ENCODE data around the gene MCM5.

GRCh38 chr22:35445933-35446332 is 46.0 kb downstream of the MCM5 start:
- TF ChIP-seq POLR2A (IDR thresholded peaks at IDR 0.05; ENCODE audit: borderline replicate concordance, extremely low read depth, insufficient read depth, insufficient read length) (no peak), CEBPB (IDR thresholded peaks at IDR 0.05; ENCODE audit: low read depth) (no peak), CTCF (IDR thresholded peaks at IDR 0.05 in 2 of 3, conservative IDR thresholded peaks at IDR 0.05 in 1 of 3; ENCODE audit: borderline replicate concordance in 1 of 3, insufficient read depth in 1 of 3, low read depth in 2 of 3, low read length in 2 of 3) (no peak), EZH2phosphoT487 (IDR thresholded peaks at IDR 0.05; ENCODE audit: borderline replicate concordance) (no peak), EGR1 (IDR thresholded peaks at IDR 0.05; ENCODE audit: low read depth) (no peak), ZNF274 (IDR thresholded peaks at IDR 0.05; ENCODE audit: low read depth, low read length) (no peak), EZH2 (IDR thresholded peaks at IDR 0.05) (no peak), JUND (IDR thresholded peaks at IDR 0.05) (no peak), SP1 (IDR thresholded peaks at IDR 0.05; ENCODE audit: low read depth) (no peak), MAX (IDR thresholded peaks at IDR 0.05) (no peak), ZFX (IDR thresholded peaks at IDR 0.05) (no peak), ATF3 (IDR thresholded peaks at IDR 0.05) (no peak)

Data from HCT116 (cell line).